OCI-LY1 (cell line): ENCODE data around the gene SMC4.

ENCODE experiments used
- H2AFZ ChIP-seq: fragments of 200-600 bp; sonication (generic), shearing (Covaris generic); 2 replicates; pipeline ENCODE4 v1.6.0; 2014; ENCODE audit warnings: antibody characterized with exemption, mild to moderate bottlenecking, low read length
- H3F3A ChIP-seq: fragments of 200-600 bp; sonication (generic), shearing (Covaris generic); 2 replicates; pipeline ENCODE4 v1.6.0; 2014; ENCODE audit warnings: mild to moderate bottlenecking, antibody characterized with exemption, low read length, moderate library complexity; ENCODE audit not compliant: insufficient read depth
- H3K27ac ChIP-seq: fragments of 200-600 bp; sonication (generic); 2 replicates; pipeline ENCODE4 v1.5.1; 2014; ENCODE audit warnings: low read length, mixed run types, mild to moderate bottlenecking, low read depth; ENCODE audit not compliant: poor library complexity, severe bottlenecking
- H3K27me3 ChIP-seq: fragments of 200-600 bp; sonication (generic); 2 replicates; pipeline ENCODE4 v1.6.0; 2014; ENCODE audit warnings: antibody characterized with exemption, mild to moderate bottlenecking, low read length, moderate library complexity; ENCODE audit not compliant: insufficient read depth
- H3K36me3 ChIP-seq: fragments of 200-600 bp; sonication (generic); 2 replicates; pipeline ENCODE4 v1.6.1; 2014; ENCODE audit warnings: mild to moderate bottlenecking, antibody characterized with exemption, low read length, moderate library complexity, mixed read lengths; ENCODE audit not compliant: insufficient read depth
- H3K4me1 ChIP-seq: fragments of 200-600 bp; sonication (generic); 2 replicates; pipeline ENCODE4 v1.5.1; 2014; ENCODE audit warnings: mild to moderate bottlenecking, low read length, moderate library complexity; ENCODE audit not compliant: insufficient read depth, severe bottlenecking
- H3K4me2 ChIP-seq: fragments of 200-600 bp; sonication (generic), shearing (Covaris generic); 2 replicates; pipeline ENCODE4 v1.6.1; 2014; ENCODE audit warnings: low read length
- H3K4me3 ChIP-seq: fragments of 200-600 bp; sonication (generic); 2 replicates; pipeline ENCODE4 v1.5.1; 2014; ENCODE audit warnings: low read length, low read depth, mild to moderate bottlenecking, mixed read lengths; ENCODE audit not compliant: poor library complexity, severe bottlenecking
- H3K79me2 ChIP-seq: fragments of 200-600 bp; shearing (Covaris generic); 2 replicates; pipeline ENCODE4 v1.6.1; 2016; ENCODE audit warnings: mixed run types, low read length, mixed read lengths; ENCODE audit not compliant: insufficient read depth
- H3K9ac ChIP-seq: fragments of 200-600 bp; sonication (generic), shearing (Covaris generic); 2 replicates; pipeline ENCODE4 v1.6.1; 2014; ENCODE audit warnings: mild to moderate bottlenecking, low read length, mixed read lengths
- H3K9me2 ChIP-seq: fragments of 200-600 bp; sonication (generic), shearing (Covaris generic); 2 replicates; pipeline ENCODE4 v1.6.1; 2014; ENCODE audit warnings: low read depth, mild to moderate bottlenecking, low read length, mixed read lengths
- H3K9me3 ChIP-seq: fragments of 200-600 bp; shearing (Covaris generic); 2 replicates; pipeline ENCODE4 v1.6.1; 2014; ENCODE audit warnings: low read length, mixed read lengths
- H4K20me1 ChIP-seq: fragments of 200-600 bp; sonication (generic), shearing (Covaris generic); 2 replicates; pipeline ENCODE4 v1.6.0; 2016; ENCODE audit warnings: mild to moderate bottlenecking, low read length; ENCODE audit not compliant: insufficient read depth
- EZH2 ChIP-seq: fragments of 200-600 bp; sonication (generic), shearing (Covaris generic); IDR thresholded peaks from 2 replicates; pipeline ENCODE4 v1.8.0; 2017; ENCODE audit warnings: borderline replicate concordance, mixed run types, mild to moderate bottlenecking, antibody characterized with exemption, low read length, moderate library complexity, mixed read lengths
- TF ChIP-seq, protein P1 (sequence below): fragments of 200-600 bp; sonication (generic), shearing (Covaris generic); IDR thresholded peaks from 2 replicates; pipeline ENCODE4 v1.5.1; 2017; ENCODE audit warnings: mild to moderate bottlenecking, antibody characterized with exemption, low read length, moderate library complexity, mixed read lengths

The SMC4 gene

DNA sequence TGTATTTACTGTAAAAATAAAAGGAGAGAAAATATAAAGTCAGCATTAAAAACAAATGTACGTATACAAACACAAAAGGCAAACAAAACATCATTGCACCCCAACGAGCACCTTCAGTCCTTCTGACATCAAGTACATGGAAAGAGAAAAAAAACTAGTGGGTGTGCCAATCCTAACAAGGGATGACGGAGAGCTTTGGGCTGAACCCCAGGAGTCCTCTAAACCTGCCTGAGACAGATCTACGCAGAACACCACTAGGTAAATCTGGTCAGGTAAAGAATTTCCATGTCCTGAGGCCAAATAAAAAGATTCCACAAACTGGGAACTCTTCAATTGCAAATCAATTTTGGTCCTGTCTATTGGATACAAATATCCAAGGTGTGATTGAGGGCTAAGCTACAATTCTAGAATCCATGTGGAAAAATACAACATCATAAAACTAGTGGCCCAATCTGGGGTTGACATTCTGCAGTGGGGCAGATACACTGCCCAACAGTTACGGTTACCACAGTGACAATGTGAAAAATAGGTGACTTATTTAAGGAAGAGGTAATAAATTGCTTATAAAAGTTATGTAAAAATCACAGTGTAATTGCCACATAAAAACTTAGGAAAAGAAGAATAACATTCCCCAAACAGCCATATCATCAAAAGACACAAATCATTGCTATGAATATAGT, 14.7 kb upstream of the SMC4 start:
- no peaks in the 10 kb centered on the region for H4K20me1 ChIP-seq
- no peaks in the 10 kb centered on the region for H3K9me2 ChIP-seq
- no peaks in the 10 kb centered on the region for H3K4me1 ChIP-seq
- no peak overlapping the region for H3K27ac ChIP-seq
- no peak for TF ChIP-seq EZH2
- TF ChIP-seq, protein P1, sequence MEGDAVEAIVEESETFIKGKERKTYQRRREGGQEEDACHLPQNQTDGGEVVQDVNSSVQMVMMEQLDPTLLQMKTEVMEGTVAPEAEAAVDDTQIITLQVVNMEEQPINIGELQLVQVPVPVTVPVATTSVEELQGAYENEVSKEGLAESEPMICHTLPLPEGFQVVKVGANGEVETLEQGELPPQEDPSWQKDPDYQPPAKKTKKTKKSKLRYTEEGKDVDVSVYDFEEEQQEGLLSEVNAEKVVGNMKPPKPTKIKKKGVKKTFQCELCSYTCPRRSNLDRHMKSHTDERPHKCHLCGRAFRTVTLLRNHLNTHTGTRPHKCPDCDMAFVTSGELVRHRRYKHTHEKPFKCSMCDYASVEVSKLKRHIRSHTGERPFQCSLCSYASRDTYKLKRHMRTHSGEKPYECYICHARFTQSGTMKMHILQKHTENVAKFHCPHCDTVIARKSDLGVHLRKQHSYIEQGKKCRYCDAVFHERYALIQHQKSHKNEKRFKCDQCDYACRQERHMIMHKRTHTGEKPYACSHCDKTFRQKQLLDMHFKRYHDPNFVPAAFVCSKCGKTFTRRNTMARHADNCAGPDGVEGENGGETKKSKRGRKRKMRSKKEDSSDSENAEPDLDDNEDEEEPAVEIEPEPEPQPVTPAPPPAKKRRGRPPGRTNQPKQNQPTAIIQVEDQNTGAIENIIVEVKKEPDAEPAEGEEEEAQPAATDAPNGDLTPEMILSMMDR = no peak
- H3K27me3 ChIP-seq = no peaks in the 10 kb centered on the region
- H3K79me2 ChIP-seq = peaks cover 28% of the 10 kb centered on the region; the same call in 1 of the 2 replicates
- peaks cover 11% of the 10 kb centered on the region for H3K36me3 ChIP-seq
- H3F3A ChIP-seq = no peaks in the 10 kb centered on the region
- H3K4me3 ChIP-seq = no peak overlapping the region
- H2AFZ ChIP-seq = no peak overlapping the region
- no peak overlapping the region for H3K9ac ChIP-seq
- no peak overlapping the region for H3K4me2 ChIP-seq
- no peaks in the 10 kb centered on the region for H3K9me3 ChIP-seq

DNA sequence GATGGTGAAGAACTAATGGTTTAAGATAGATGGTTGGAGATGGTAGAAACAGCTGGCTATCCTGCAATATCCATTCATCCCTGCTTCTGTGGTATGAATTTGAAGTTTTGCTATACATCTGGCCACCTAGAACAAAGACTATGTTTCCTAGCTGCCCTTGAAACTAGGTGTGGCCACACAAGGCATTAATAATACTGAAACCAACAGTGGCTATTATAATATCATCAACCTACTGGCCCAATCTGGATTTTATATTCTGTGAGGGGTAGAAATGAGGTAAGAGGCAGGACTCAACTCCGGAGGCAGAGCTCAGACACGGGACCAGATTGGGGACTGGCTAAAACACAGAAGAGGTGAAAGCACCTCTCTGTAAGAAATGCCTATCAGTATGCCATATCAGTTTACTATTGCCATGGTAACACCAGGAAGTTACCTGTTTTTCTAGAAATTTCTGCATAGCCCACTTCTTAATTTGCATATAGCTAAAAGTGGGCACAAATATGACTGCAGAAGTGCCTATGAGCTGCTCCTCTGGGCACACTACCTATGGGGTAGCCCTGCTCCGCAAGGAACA, 8.8 kb upstream of the SMC4 start:
- Histone ChIP-seq H2AFZ (no peak overlapping the region), H3K4me1 (peaks cover 11% of the 10 kb centered on the region), H3K9ac (no peak overlapping the region), H3K4me2 (no peak overlapping the region), H3K9me2 (no peaks in the 10 kb centered on the region), H3K27me3 (no peaks in the 10 kb centered on the region), H3K9me3 (no peaks in the 10 kb centered on the region), H3K4me3 (no peak overlapping the region), H4K20me1 (no peaks in the 10 kb centered on the region), H3K79me2 (peaks cover 30% of the 10 kb centered on the region; the same call in 1 of the 2 replicates), H3K27ac (no peak overlapping the region), H3K36me3 (peaks cover 9% of the 10 kb centered on the region; the same call in 1 of the 2 replicates), H3F3A (no peaks in the 10 kb centered on the region)
- TF ChIP-seq, protein P1 = no peak
- no peak for TF ChIP-seq EZH2

DNA sequence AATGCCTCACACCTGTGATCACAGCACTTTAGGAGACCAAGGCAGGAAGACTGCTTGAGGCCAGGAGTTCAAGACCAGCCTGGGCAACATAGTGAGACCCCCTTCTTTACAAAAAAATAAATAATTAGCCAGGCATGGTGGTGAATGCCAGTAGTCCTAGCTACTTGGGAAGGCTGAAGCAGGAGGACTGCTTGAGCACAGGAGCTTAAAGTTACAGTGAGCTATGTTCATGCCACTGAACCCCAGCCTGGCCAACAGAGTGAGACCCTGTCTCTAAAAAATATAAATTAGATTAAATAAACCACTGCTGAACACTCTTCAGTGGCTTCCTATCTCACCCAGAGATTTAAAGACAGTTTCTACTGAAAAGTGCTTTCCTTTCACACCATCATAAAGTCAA, 6.7 kb upstream of the SMC4 start:
- peaks cover 27% of the 10 kb centered on the region for H3K4me1 ChIP-seq
- H3K27ac ChIP-seq = no peak overlapping the region
- no peak overlapping the region for H2AFZ ChIP-seq
- H3K4me2 ChIP-seq = no peak overlapping the region
- H3K27me3 ChIP-seq = no peaks in the 10 kb centered on the region
- H3K79me2 ChIP-seq = peaks cover 30% of the 10 kb centered on the region
- H3K9ac ChIP-seq = no peak overlapping the region
- no peaks in the 10 kb centered on the region for H3F3A ChIP-seq
- H3K36me3 ChIP-seq = peaks cover 9% of the 10 kb centered on the region; the same call in 1 of the 2 replicates
- H4K20me1 ChIP-seq = no peaks in the 10 kb centered on the region
- TF ChIP-seq EZH2 = no peak
- TF ChIP-seq, protein P1 = no peak
- H3K4me3 ChIP-seq = no peak overlapping the region
- no peaks in the 10 kb centered on the region for H3K9me3 ChIP-seq
- H3K9me2 ChIP-seq = no peaks in the 10 kb centered on the region
